ENCODE results near the gene STAT1.
"Not testable (repeated sequence)": the region's sequence is repeated elsewhere in the genome, so short reads cannot be mapped to it uniquely, and the experiment has no call there.

The STAT1 gene

GRCh38 chr2:190979906-190980629, 33.9 kb downstream of the STAT1 start:
- no peak for DNase-seq

GRCh38 chr2:190978389-190979053, 35.5 kb downstream of the STAT1 start:
- DNase-seq: no peak

GRCh38 chr2:190977505-190977904, 36.5 kb downstream of the STAT1 start:
- no peak for DNase-seq

GRCh38 chr2:190976521-190976920, 37.5 kb downstream of the STAT1 start:
- DNase-seq: no peak

- DNase-seq: no peak
Observed at GRCh38 chr2:190974629-190975361, 39.2 kb downstream of the STAT1 start.

GRCh38 chr2:190973726-190974628, 40.0 kb downstream of the STAT1 start:
- no peak for DNase-seq

GRCh38 chr2:190973262-190973661, 40.7 kb downstream of the STAT1 start:
- DNase-seq: no peak

GRCh38 chr2:190972846-190973245, 41.1 kb downstream of the STAT1 start:
- DNase-seq: no peak

- no peak for DNase-seq
Observed at GRCh38 chr2:190972213-190972612, 41.8 kb downstream of the STAT1 start.

- DNase-seq: no peak
Observed at GRCh38 chr2:190970873-190971506, 43.0 kb downstream of the STAT1 start.

GRCh38 chr2:190970160-190970559, 43.8 kb downstream of the STAT1 start:
- DNase-seq: no peak

- no peak for DNase-seq
Observed at GRCh38 chr2:190968522-190968921, 45.4 kb downstream of the STAT1 start.

- DNase-seq: no peak
Observed at GRCh38 chr2:190965580-190966222, 48.3 kb downstream of the STAT1 start.

- DNase-seq: no peak
Observed at GRCh38 chr2:190964170-190964795, 49.7 kb downstream of the STAT1 start.

- no peak for DNase-seq
Observed at GRCh38 chr2:190963088-190963487, 50.9 kb downstream of the STAT1 start.

GRCh38 chr2:190961918-190962487, 52.0 kb downstream of the STAT1 start:
- no peak for DNase-seq

- DNase-seq: not testable (repeated sequence)
Observed at GRCh38 chr2:190961117-190961516, 52.9 kb downstream of the STAT1 start.

GRCh38 chr2:190959911-190960788, 53.8 kb downstream of the STAT1 start:
- DNase-seq: no peak

GRCh38 chr2:190953257-190953656, 60.7 kb downstream of the STAT1 start:
- DNase-seq: no peak

- DNase-seq: no peak
Observed at GRCh38 chr2:190950566-190950991, 63.4 kb downstream of the STAT1 start.

Measured in NCI-H1694 (cell line).